NCI-H128 (cell line): ENCODE measurements around the gene KIAA1958.
"Not testable (repeated sequence)": the region's sequence is repeated elsewhere in the genome, so short reads cannot be mapped to it uniquely, and the experiment has no call there.

Source experiments
- DNase-seq: peaks from one replicate; lab custom pipeline; 2025; ENCODE audit not compliant: unreplicated experiment; lab: John Stamatoyannopoulos, UW

KIAA1958 gene

GRCh38 chr9:112489876-112490666 is 3.4 kb downstream of the KIAA1958 start:
- no peak for DNase-seq

- DNase-seq, result no peak
Measured at GRCh38 chr9:112493393-112494137, 6.9 kb downstream of the KIAA1958 start.

GRCh38 chr9:112494153-112494552 is 7.5 kb downstream of the KIAA1958 start:
- no peak for DNase-seq

GRCh38 chr9:112495614-112496013 is 9.0 kb downstream of the KIAA1958 start:
- DNase-seq, result no peak

GRCh38 chr9:112496074-112496722 is 9.6 kb downstream of the KIAA1958 start:
- no peak for DNase-seq

- no peak for DNase-seq
Measured at GRCh38 chr9:112500842-112501241, 14.2 kb downstream of the KIAA1958 start.

- no peak for DNase-seq
Measured at GRCh38 chr9:112501287-112501686, 14.7 kb downstream of the KIAA1958 start.

GRCh38 chr9:112502175-112502946 is 15.7 kb downstream of the KIAA1958 start:
- DNase-seq, result no peak

- no peak for DNase-seq
Measured at GRCh38 chr9:112503170-112503569, 16.5 kb downstream of the KIAA1958 start.

GRCh38 chr9:112505086-112505485 is 18.5 kb downstream of the KIAA1958 start:
- no peak for DNase-seq

- DNase-seq, result no peak
Measured at GRCh38 chr9:112505607-112506006, 19.0 kb downstream of the KIAA1958 start.

- DNase-seq, result no peak
Measured at GRCh38 chr9:112506571-112506970, 19.9 kb downstream of the KIAA1958 start.

GRCh38 chr9:112507001-112507680 is 20.5 kb downstream of the KIAA1958 start:
- no peak for DNase-seq

GRCh38 chr9:112508377-112508776 is 21.8 kb downstream of the KIAA1958 start:
- DNase-seq, result no peak

GRCh38 chr9:112512377-112512776 is 25.8 kb downstream of the KIAA1958 start:
- DNase-seq, result not testable (repeated sequence)

- DNase-seq, result no peak
Measured at GRCh38 chr9:112516769-112517168, 30.1 kb downstream of the KIAA1958 start.

- no peak for DNase-seq
Measured at GRCh38 chr9:112520069-112520468, 33.4 kb downstream of the KIAA1958 start.

- DNase-seq, result no peak
Measured at GRCh38 chr9:112520656-112521055, 34.0 kb downstream of the KIAA1958 start.

GRCh38 chr9:112526973-112527372 is 40.3 kb downstream of the KIAA1958 start:
- no peak for DNase-seq

- no peak for DNase-seq
Measured at GRCh38 chr9:112527959-112528358, 41.3 kb downstream of the KIAA1958 start.
